GM21528 (cell line): ENCODE data around the gene PCLAF.
A peak's percentile ranks its signal among the peaks of the same experiment; 100 is the strongest.
"Not testable (repeated sequence)": the region's sequence is repeated elsewhere in the genome, so short reads cannot be mapped to it uniquely, and the experiment has no call there.

Experiments used
- ATAC-seq: cut with Tn5 transposase; IDR thresholded peaks from one replicate; pipeline ENCODE4 v1.9.1; 2021; ENCODE audit warnings: mild to moderate bottlenecking, moderate library complexity; ENCODE audit not compliant: unreplicated experiment, low FRiP score

Gene PCLAF, protein sequence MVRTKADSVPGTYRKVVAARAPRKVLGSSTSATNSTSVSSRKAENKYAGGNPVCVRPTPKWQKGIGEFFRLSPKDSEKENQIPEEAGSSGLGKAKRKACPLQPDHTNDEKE

DNA sequence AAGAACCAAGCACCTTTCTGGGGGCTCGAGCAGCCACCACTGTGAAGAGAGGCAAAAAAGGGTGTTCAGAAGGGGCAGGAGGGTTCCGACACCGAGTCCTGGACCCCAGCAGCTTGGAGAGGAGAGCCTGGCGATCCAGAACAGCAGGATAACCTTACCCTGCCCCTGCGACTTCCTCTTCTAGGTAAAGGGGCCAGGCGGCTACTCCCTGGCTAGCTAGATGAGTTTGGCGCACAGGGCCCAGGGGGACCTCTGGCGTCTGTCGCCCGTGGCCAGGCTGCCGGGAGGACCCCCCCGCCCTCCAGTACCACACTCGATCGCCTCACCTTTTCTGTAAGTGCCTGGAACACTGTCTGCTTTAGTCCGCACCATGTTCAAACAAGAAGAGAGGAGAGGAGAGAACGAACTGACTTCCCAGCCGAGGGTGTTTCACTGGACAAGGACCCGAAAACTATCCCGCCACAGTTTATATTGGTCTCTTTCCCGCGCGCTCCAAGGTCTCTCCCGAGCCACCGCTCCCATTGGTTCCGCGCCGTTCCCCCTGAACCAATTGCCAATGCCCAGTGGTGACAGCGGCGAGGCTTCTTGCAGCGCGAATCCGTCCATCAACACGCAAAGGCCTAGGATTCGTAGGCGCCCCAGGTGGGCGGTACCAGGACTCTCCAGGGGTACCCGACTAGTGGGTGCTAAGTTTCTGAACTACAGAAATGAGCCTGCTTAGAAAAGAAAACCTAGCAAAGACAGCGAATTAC lies at the start of gene PCLAF:
Gene PCLAF, minus strand, starts transcription at position 442 of the 752 bp plus-strand sequence. Its CDS starts 70 bp downstream, at position 372.
- peak; percentile 85 for ATAC-seq

DNA sequence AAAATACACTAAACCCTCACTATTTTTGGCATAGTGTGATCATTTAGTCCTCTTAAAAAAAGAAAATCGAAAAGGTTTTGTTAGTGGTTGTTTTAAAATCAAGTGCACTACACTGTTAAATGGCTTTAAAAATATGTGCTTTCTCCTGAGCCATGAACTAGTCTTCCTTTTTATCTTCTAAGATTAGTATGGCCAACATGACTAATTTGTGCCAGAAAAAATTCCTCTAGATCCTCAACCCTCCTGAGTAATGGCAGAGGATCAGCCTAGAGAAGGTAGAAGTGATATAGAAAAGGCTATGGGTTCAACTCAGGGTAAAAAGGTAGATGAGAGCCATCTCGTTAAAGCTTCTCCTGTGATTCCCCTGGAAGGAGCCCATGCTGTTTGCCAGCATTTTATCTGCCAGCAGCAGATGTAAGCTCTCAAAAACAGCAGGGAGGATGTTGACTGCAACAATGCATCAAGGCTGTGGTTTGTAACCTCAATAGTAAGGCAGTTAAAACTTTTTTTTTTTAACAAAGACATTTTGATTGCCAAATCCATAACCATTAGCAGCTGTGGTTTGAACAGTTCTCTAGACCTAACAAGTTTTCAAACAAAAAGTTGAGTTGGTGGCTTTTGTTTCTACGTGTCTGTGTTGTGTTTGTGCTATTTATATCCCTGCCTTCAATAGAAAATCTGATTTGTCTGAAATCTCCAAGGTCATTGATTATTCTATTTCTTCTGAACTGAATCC lies 48.9 kb upstream of the PCLAF start:
- ATAC-seq = no peak

DNA sequence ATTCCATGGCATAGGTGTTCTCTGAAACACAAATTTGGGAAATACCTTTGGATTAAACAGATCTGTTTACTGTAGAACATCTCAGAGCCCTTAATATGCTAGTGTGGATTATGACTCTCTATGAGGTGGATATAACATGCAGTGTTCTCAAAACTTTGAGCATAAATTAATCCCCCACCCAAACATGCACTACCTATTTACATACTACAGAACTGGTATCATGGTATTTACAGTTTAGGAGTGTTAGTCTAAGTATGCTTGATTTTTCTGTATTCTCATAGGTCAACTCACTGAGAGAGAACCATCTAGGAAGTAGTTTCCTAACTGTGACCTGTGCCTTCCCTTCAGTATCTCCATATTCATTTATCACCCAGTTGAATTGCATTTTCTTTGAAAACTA lies 48.2 kb upstream of the PCLAF start:
- ATAC-seq = no peak

GRCh38 chr15:64426845-64427465 lies 45.7 kb upstream of the PCLAF start:
- no peak for ATAC-seq

- ATAC-seq = no peak
Measured at GRCh38 chr15:64425221-64425620, 44.0 kb upstream of the PCLAF start.

GRCh38 chr15:64423970-64424369 lies 42.7 kb upstream of the PCLAF start:
- no peak for ATAC-seq

GRCh38 chr15:64422697-64423096 lies 41.5 kb upstream of the PCLAF start:
- ATAC-seq = no peak

- ATAC-seq = no peak
Measured at GRCh38 chr15:64412216-64412615, 31.0 kb upstream of the PCLAF start.

- ATAC-seq = no peak
Measured at GRCh38 chr15:64400583-64400982, 19.3 kb upstream of the PCLAF start.

GRCh38 chr15:64398575-64398974 lies 17.3 kb upstream of the PCLAF start:
- ATAC-seq = no peak

GRCh38 chr15:64396789-64397188 lies 15.5 kb upstream of the PCLAF start:
- no peak for ATAC-seq

DNA sequence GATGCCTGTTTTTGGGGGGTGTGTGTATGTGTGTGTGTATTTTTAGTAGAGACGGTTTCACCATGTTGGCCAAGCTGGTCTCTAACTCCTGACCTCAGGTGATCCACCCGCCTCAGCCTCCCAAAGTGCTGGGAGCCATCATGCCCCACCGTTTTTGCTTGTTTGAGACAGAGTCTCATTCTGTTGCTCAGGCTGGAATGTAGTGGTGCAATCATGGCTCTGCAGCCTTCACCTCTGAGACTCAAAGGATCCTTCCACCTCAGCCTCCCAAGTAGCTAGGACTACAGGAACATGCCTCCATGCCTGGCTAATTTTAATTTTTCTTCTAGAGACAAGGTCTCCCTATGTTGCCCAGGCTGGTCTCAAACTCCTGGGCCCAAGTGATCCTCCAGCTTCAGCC lies 11.2 kb upstream of the PCLAF start:
- not testable (repeated sequence) for ATAC-seq

DNA sequence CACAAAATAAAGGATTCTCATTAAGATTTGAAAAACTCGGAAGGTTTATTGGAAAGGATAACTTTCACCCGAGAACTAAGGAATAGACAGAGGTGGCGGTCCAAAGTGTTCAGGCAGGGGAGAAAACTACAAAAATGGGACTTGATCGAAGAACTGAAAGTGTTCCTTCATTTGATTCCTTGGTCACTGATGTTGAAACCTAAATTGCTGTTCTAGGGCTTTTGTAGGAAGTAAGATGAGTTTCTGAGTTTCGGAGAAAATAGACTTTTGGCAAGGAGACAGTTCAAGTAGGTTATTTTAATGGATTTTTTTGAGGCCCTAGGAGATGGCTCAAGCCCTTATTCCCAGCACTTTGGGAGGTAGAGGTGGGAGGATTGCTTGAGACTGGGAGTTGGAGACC lies 7.8 kb upstream of the PCLAF start:
- no peak for ATAC-seq

- ATAC-seq = peak; percentile 94
Measured at GRCh38 chr15:64387562-64388168, 6.4 kb upstream of the PCLAF start, which contains the start of gene TRIP4. Gene TRIP4 (plus strand): TSS chr15:64387836. CDS start chr15:64387864, 28 bp downstream.

- no peak for ATAC-seq
Measured at GRCh38 chr15:64386291-64386690, 5.0 kb upstream of the PCLAF start.

DNA sequence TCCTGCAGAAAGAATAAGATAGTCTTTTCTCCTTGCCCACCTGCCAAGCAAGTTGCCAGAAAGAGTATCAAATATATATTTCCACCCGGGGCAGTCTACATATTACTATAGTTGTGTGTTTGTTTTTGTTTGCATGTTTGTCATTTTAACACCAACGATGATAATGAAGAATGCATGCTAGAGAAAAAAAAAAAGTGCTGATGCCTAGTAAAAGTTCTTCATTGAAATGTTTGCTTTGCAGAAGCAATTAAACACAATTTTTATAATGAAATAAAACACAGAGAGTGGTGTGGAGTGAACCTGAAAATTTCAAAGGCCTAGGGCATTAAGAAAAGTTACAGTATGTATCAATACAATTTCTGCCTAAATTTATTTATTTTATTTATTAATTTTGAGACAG lies 2.5 kb upstream of the PCLAF start:
- no peak for ATAC-seq

DNA sequence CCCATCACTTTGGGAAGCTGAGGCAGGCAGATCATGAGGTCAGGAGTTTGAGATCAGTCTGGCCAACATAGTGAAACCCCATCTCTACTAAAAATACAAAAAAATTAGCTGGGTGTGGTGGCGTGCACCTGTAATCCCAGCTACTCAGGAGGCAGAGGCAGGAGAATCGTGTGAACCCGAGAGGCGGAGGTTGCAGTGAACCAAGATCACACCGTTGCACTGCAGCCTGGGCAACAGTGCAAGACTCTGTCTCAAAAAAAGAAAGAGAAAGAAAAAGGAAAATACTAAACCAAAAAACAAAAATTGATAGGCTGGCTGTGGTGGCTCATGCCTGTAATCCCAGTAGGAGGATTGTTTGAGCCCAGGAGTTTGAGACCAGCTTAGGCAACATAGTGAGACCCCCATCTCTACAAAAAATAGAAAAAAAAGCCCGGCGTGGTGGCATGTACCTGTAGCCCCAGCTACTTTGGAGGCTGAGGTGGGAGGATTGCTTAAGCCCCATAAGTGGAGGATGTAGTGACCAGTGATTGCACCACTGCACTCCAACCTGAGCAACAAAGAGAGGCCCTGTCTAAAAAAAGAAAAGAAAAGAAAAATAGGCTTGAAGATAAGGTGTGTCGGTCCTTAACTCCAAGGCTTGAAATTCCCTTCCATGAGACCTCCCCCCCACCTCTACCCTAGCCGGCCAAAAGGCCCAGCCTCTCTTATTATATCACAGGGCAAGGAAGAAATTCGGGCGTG lies 941 bp downstream of the PCLAF start:
- ATAC-seq = not testable (repeated sequence)

DNA sequence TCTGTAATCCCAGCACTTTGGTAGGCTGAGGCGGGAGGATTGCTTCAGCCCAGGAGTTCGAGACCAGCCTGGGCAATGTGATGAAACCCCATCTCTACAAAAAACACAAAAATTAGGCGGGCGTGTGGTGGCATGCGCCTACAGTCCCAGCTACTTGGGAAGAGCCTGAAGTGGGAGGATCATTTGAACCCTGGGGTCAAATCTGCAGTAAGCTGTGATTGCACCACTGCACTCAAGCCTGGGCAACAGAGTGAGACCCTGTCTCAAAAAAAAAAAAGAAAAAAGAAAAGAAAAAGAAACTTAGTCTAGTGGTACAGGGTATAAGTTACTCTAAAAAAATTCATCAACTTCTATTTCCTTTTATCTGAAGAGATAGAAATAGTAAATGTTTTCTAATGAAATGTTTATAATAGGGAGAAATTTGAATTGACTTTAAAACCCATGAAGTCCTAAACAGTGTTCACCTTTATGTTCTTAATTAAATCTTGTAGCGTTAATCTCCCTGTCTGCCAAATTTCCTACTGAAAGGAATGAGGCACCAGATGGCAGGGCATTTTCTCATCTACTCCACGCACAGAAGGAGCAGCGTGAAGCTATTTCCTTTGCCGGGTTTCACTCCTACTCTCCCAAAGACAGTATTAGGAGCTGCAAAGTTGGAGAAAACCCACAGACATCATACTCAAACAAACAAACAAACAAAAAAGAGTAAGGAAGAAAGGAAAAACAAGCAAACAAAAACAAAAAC lies 1.9 kb downstream of the PCLAF start:
- ATAC-seq = no peak

DNA sequence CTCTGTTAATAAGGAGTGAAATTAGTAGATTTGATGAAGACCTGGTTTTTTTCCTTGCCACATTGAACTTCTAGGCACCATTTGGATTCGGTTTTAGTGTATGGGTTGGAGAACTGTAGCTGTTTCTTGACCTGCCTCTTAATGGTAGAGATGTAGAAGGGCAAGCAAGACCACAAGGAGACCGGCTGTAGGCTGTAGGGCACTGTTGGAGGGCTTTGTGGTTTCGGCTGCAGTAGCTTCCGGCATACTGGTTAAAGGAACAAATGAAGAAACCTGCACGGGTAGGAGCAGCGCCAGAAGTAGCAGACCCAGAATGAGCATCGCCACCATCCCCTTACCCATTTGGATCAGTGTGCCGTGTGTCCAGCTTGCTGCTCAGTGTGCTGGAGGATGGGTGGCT lies 7.9 kb downstream of the PCLAF start:
- no peak for ATAC-seq
